WI38 (cell line): ENCODE results near the gene A2ML1.

Source experiments
- H3K4me3 ChIP-seq: 2 replicates; pipeline ENCODE4 v1.5.1; 2011; ENCODE audit warnings: low read depth, mild to moderate bottlenecking, control low read depth, low read length
- TF ChIP-seq, protein P1 (sequence below): IDR thresholded peaks from 2 replicates; pipeline ENCODE4 v1.5.1; 2012; ENCODE audit warnings: low read depth, mild to moderate bottlenecking, control low read depth, low read length

The A2ML1 gene

GRCh38 chr12:8837291-8837690, 14.9 kb downstream of the A2ML1 start:
- TF ChIP-seq, protein P1, sequence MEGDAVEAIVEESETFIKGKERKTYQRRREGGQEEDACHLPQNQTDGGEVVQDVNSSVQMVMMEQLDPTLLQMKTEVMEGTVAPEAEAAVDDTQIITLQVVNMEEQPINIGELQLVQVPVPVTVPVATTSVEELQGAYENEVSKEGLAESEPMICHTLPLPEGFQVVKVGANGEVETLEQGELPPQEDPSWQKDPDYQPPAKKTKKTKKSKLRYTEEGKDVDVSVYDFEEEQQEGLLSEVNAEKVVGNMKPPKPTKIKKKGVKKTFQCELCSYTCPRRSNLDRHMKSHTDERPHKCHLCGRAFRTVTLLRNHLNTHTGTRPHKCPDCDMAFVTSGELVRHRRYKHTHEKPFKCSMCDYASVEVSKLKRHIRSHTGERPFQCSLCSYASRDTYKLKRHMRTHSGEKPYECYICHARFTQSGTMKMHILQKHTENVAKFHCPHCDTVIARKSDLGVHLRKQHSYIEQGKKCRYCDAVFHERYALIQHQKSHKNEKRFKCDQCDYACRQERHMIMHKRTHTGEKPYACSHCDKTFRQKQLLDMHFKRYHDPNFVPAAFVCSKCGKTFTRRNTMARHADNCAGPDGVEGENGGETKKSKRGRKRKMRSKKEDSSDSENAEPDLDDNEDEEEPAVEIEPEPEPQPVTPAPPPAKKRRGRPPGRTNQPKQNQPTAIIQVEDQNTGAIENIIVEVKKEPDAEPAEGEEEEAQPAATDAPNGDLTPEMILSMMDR: no peak
- no peak overlapping the region for H3K4me3 ChIP-seq

DNA sequence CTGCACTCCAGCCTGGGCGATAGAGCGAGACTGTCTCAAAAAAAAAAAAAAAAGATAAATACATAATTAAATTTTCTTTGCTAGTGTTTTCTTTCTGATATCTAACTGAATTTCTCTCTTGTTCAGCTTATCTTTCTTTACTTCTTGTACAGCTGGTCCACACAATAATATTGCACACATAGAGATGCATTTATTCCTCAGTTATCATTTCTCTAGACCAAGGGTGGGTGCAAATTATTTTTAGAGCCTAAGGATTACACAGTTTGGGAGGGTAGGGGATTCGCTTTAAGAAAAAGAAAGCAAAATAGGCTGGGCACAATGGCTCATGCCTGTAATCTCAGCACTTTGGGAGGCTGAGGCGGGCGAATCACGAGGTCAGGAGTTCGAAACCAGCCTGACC, 17.9 kb downstream of the A2ML1 start:
- TF ChIP-seq, protein P1: no peak
- H3K4me3 ChIP-seq: no peak overlapping the region

DNA sequence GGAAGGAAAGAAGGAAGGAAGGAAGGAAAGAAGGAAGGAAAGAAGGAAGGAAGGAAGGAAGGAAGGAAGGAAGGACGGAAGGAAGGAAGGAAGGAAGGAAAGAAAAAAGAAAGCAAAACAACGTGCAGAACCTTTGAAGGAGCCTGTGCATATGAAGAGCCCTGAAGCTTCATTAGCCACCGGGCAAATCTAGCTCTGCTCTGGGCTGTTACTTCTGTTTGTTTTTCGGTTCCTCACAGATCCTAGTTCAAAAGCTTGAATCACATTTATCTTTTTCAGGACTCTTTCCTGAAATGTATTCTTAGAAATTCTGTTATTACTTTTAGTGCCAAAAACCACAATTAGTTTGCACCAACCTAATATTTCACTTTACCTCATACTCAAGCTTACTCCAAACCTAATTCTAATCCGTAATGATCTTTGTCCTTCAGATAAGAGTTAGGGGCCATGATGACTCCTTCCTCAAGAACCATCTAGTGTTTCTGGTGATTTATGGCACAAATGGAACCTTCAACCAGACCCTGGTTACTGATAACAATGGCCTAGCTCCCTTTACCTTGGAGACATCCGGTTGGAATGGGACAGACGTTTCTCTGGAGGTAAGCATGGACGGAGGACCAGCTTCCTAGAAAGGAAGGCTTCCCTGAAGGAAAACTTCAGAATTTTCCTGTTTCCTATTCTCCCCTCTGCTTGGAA, 18.7 kb downstream of the A2ML1 start:
- H3K4me3 ChIP-seq: no peak overlapping the region
- TF ChIP-seq, protein P1: no peak

DNA sequence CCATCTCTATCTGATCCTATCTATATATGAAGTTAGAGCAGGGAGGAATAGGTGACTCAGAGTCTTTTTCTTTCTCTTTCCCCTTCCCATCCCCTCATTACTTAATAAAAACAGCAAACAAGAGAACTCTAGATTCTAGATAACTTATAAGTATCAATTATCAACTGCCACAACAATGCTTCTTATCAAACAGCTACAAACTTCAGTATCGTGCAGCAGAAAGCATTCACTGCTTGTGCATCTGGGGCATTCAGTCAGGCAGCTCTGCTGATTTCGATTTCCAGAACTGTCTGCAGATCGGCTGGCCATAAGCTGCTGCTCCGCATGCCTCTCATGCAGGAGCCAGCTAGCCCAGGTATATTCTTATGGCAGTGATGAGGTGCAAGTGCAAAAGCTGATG, 19.4 kb downstream of the A2ML1 start:
- TF ChIP-seq, protein P1: no peak
- H3K4me3 ChIP-seq: no peak overlapping the region

DNA sequence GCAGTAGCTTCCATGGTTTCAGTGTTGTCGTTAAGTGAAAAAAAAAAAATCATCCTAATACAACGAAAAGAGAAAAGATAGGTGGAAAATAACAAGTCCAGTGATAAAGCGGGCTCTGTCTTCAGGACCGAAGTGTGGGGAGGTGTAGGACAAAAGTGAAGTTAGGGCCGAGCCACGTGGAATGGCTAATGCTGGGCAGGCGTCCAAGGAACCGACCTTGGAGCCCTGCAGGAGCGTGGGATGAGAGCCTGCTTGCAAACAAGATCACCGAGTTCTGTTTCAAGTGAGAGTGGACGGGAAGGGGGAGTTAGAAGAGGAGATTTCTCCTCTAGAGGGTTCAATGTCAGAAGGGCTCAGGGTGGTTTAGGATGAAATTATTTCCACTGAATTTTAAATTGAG, 22.2 kb downstream of the A2ML1 start:
- no peak overlapping the region for H3K4me3 ChIP-seq
- TF ChIP-seq, protein P1: no peak

- no peak overlapping the region for H3K4me3 ChIP-seq
- TF ChIP-seq, protein P1: no peak
These were observed 23.9 kb downstream of the A2ML1 start for GRCh38 chr12:8846305-8846704.

DNA sequence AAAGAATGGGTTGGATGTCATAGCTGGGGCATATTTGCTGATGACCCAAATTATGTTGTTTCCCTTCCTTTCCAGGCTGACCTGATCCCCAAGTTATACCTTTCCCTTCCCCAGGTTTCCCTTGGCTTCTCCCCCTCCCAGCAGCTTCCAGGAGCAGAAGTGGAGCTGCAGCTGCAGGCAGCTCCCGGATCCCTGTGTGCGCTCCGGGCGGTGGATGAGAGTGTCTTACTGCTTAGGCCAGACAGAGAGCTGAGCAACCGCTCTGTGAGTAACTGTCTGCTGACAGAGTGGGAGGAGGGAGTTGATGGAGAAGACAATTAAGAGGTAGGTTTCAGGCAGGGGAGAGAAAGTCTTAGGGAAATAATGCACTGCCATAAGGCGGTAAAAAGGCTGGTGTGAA, 25.0 kb downstream of the A2ML1 start:
- TF ChIP-seq, protein P1: no peak
- no peak overlapping the region for H3K4me3 ChIP-seq
